ENCODE data around the gene TAS2R20.

TAS2R20 gene

DNA sequence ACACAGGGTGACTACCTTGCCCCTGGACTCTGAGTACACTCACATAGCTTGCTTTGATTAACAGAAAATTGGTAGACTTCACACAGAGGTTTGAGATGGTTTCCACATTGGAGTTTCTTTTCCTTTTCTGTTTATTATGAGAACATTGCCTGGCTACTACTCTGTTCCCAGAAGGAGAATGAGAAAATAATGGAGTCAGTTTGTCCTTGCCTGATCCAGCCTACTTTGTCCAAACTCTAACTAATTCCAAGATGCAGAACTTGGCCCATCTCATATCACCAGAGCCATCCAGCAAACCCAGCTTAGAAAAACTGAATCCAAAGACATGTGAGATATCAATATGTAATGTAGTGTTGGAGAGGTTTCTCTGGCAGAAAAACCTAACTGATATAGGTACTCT, 31.8 kb downstream of the TAS2R20 start:
- Histone ChIP-seq H3K4me2 (ENCODE audit: low read length, poor library complexity, severe bottlenecking) (no peak overlapping the region), H3K79me1 (replicated peaks; ENCODE audit: low read length, poor library complexity, severe bottlenecking) (peaks cover 8% of the 10 kb centered on the region), H2BK12ac (ENCODE audit: low read length in 2 of 2) (no peak overlapping the region), H3K9me3 (ENCODE audit: control insufficient read depth, low read length) (no peaks in the 10 kb centered on the region), H3K4me1 (ENCODE audit: control insufficient read depth, insufficient read depth, low read depth, low read length) (peaks cover 4% of the 10 kb centered on the region), H3K14ac (ENCODE audit: low read length in 2 of 2) (no peak overlapping the region), H2AK5ac (ENCODE audit: low read length, severe bottlenecking) (no peak overlapping the region), H2AFZ (ENCODE audit: low read depth, low read length) (no peak overlapping the region), H4K91ac (ENCODE audit: low read length) (no peak overlapping the region), H4K8ac (ENCODE audit: low read length) (no peak overlapping the region), H3K18ac (ENCODE audit: low read depth in 1 of 2, low read length in 2 of 2) (no peak overlapping the region), H3K23ac (ENCODE audit: low read length in 2 of 2) (no peak overlapping the region), H3K36me3 (ENCODE audit: control insufficient read depth in 1 of 2, insufficient read depth in 2 of 2, low read depth in 1 of 2, low read length in 2 of 2) (peaks cover 2 to 4% of the 10 kb centered on the region in 2 experiments), H3K27ac (ENCODE audit: low read length, poor library complexity, severe bottlenecking) (no peak overlapping the region), H3K27me3 (ENCODE audit: control insufficient read depth in 1 of 2, insufficient read depth in 1 of 2, low read length in 2 of 2) (no peaks in the 10 kb centered on the region), H2BK5ac (ENCODE audit: low read depth, low read length, poor library complexity, severe bottlenecking) (no peak overlapping the region), H2BK15ac (ENCODE audit: low read depth, poor library complexity, severe bottlenecking) (no peak overlapping the region), H3K4me3 (ENCODE audit: insufficient read depth in 1 of 2, low read depth in 1 of 2, low read length in 2 of 2) (no peak overlapping the region), H3K9ac (ENCODE audit: low read length) (no peak overlapping the region), H3K4ac (ENCODE audit: low read depth in 1 of 2, low read length in 2 of 2) (no peak overlapping the region), H2BK120ac (ENCODE audit: low read depth, low read length) (no peak overlapping the region)
- no peak for DNase-seq

DNA sequence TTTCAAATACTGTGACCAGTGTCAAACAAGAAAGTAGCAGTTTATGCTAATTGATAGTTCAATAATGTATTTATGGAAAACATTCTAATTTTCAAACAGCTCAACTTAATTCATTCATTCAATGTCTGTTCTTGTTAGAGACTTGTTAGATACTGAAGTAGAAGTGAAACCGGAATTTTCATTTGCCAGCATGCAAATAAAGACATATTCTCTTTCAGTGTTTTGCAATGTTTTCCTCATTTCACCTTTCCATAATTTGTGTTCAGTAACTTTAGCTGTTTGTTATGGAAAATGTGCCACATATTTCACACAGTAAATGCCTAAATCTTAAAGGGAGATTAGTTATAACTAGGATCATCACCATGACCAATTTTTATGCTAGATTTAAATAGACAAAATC, 32.6 kb downstream of the TAS2R20 start:
- Histone ChIP-seq H2BK5ac (ENCODE audit: low read depth, low read length, poor library complexity, severe bottlenecking) (no peak overlapping the region), H3K18ac (ENCODE audit: low read depth in 1 of 2, low read length in 2 of 2) (no peak overlapping the region), H2BK120ac (ENCODE audit: low read depth, low read length) (no peak overlapping the region), H3K27me3 (ENCODE audit: control insufficient read depth in 1 of 2, insufficient read depth in 1 of 2, low read length in 2 of 2) (no peaks in the 10 kb centered on the region), H3K4me1 (ENCODE audit: control insufficient read depth, insufficient read depth, low read depth, low read length) (peaks cover 4% of the 10 kb centered on the region), H3K79me1 (replicated peaks; ENCODE audit: low read length, poor library complexity, severe bottlenecking) (peaks cover 8% of the 10 kb centered on the region), H3K4ac (ENCODE audit: low read depth in 1 of 2, low read length in 2 of 2) (no peak overlapping the region), H4K8ac (ENCODE audit: low read length) (no peak overlapping the region), H3K27ac (ENCODE audit: low read length, poor library complexity, severe bottlenecking) (no peak overlapping the region), H2BK12ac (ENCODE audit: low read length in 2 of 2) (no peak overlapping the region), H3K4me3 (ENCODE audit: insufficient read depth in 1 of 2, low read depth in 1 of 2, low read length in 2 of 2) (no peak overlapping the region), H2AFZ (ENCODE audit: low read depth, low read length) (no peak overlapping the region), H3K14ac (ENCODE audit: low read length in 2 of 2) (no peak overlapping the region), H3K9ac (ENCODE audit: low read length) (no peak overlapping the region), H3K36me3 (ENCODE audit: control insufficient read depth in 1 of 2, insufficient read depth in 2 of 2, low read depth in 1 of 2, low read length in 2 of 2) (peaks cover 2 to 4% of the 10 kb centered on the region in 2 experiments), H3K4me2 (ENCODE audit: low read length, poor library complexity, severe bottlenecking) (no peak overlapping the region), H4K91ac (ENCODE audit: low read length) (no peak overlapping the region), H2BK15ac (ENCODE audit: low read depth, poor library complexity, severe bottlenecking) (no peak overlapping the region), H2AK5ac (ENCODE audit: low read length, severe bottlenecking) (no peak overlapping the region), H3K23ac (ENCODE audit: low read length in 2 of 2) (no peak overlapping the region), H3K9me3 (ENCODE audit: control insufficient read depth, low read length) (no peaks in the 10 kb centered on the region)
- DNase-seq = no peak
- WGBS = no CpG with 5 or more reads among the region's 1 CpG

DNA sequence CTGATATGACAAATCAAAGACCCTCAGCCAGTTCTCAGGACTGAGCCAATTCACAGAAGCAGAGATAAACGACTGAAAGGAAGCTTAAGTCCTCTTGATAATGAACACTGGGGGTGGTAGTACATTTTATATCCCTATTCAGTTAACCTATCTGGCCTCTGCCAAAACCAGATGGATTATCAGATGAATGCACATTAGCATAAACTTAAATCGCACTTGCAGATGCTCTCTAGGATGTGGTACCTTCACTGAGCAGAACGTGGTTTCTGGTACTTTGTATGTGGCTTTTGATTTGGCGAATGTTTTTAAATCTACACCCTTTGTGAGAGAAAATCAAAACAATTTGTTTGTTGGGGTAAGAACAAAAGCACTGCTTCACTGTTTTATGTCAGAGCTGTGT, 37.9 kb downstream of the TAS2R20 start:
- no peaks in the 10 kb centered on the region for H3K27me3 ChIP-seq (ENCODE audit: control insufficient read depth in 1 of 2, insufficient read depth in 1 of 2, low read length in 2 of 2)
- H3K9ac ChIP-seq (ENCODE audit: low read length) = no peak overlapping the region
- H3K79me1 ChIP-seq (replicated peaks; ENCODE audit: low read length, poor library complexity, severe bottlenecking) = peaks cover 4% of the 10 kb centered on the region
- H2BK5ac ChIP-seq (ENCODE audit: low read depth, low read length, poor library complexity, severe bottlenecking) = no peak overlapping the region
- H3K23ac ChIP-seq (ENCODE audit: low read length in 2 of 2) = no peak overlapping the region
- H3K27ac ChIP-seq (ENCODE audit: low read length, poor library complexity, severe bottlenecking) = no peak overlapping the region
- H3K18ac ChIP-seq (ENCODE audit: low read depth in 1 of 2, low read length in 2 of 2) = no peak overlapping the region
- peaks cover 0 to 2% of the 10 kb centered on the region in 2 experiments for H3K36me3 ChIP-seq (ENCODE audit: control insufficient read depth in 1 of 2, insufficient read depth in 2 of 2, low read depth in 1 of 2, low read length in 2 of 2)
- no peak overlapping the region for H2AFZ ChIP-seq (ENCODE audit: low read depth, low read length)
- H2AK5ac ChIP-seq (ENCODE audit: low read length, severe bottlenecking) = no peak overlapping the region
- H3K4me1 ChIP-seq (ENCODE audit: control insufficient read depth, insufficient read depth, low read depth, low read length) = no peaks in the 10 kb centered on the region
- no peak overlapping the region for H3K4ac ChIP-seq (ENCODE audit: low read depth in 1 of 2, low read length in 2 of 2)
- no peak overlapping the region for H2BK15ac ChIP-seq (ENCODE audit: low read depth, poor library complexity, severe bottlenecking)
- no peak overlapping the region for H3K4me2 ChIP-seq (ENCODE audit: low read length, poor library complexity, severe bottlenecking)
- H3K9me3 ChIP-seq (ENCODE audit: control insufficient read depth, low read length) = peaks cover 17% of the 10 kb centered on the region
- H3K4me3 ChIP-seq (ENCODE audit: insufficient read depth in 1 of 2, low read depth in 1 of 2, low read length in 2 of 2) = no peak overlapping the region
- H2BK12ac ChIP-seq (ENCODE audit: low read length in 2 of 2) = no peak overlapping the region
- H4K91ac ChIP-seq (ENCODE audit: low read length) = no peak overlapping the region
- no peak overlapping the region for H3K14ac ChIP-seq (ENCODE audit: low read length in 2 of 2)
- no peak overlapping the region for H4K8ac ChIP-seq (ENCODE audit: low read length)
- no peak for DNase-seq
- WGBS = 100% methylated on average over 3 of the region's 4 CpGs
- H2BK120ac ChIP-seq (ENCODE audit: low read depth, low read length) = no peak overlapping the region

DNA sequence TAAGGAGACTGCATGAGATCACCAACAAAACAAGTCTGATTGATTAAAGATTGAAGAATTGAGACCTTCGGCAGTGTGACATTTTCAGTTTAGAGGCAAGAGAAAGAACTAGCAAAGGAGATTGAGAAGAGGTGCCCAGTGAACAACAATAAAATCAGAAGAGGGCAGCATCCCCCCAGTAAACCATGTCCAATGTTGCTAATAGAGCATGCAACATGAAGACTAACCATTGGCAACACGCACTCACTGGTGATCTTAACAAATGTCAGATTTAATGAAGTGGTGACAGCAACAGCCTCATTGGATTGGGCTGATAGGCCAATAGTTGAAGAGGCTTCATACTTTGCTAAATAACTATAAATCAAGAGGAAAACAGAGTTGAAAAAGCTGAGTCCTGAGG, 38.3 kb downstream of the TAS2R20 start:
- WGBS = 94% methylated on average over 2 of the region's 2 CpGs
- no peak overlapping the region for H3K27ac ChIP-seq (ENCODE audit: low read length, poor library complexity, severe bottlenecking)
- H3K9me3 ChIP-seq (ENCODE audit: control insufficient read depth, low read length) = peaks cover 21% of the 10 kb centered on the region
- H3K36me3 ChIP-seq (ENCODE audit: control insufficient read depth in 1 of 2, insufficient read depth in 2 of 2, low read depth in 1 of 2, low read length in 2 of 2) = peaks cover 0 to 2% of the 10 kb centered on the region in 2 experiments
- H2BK15ac ChIP-seq (ENCODE audit: low read depth, poor library complexity, severe bottlenecking) = no peak overlapping the region
- H3K23ac ChIP-seq (ENCODE audit: low read length in 2 of 2) = no peak overlapping the region
- H2BK12ac ChIP-seq (ENCODE audit: low read length in 2 of 2) = no peak overlapping the region
- no peaks in the 10 kb centered on the region for H3K4me1 ChIP-seq (ENCODE audit: control insufficient read depth, insufficient read depth, low read depth, low read length)
- H2BK5ac ChIP-seq (ENCODE audit: low read depth, low read length, poor library complexity, severe bottlenecking) = no peak overlapping the region
- H3K4me2 ChIP-seq (ENCODE audit: low read length, poor library complexity, severe bottlenecking) = no peak overlapping the region
- H2AK5ac ChIP-seq (ENCODE audit: low read length, severe bottlenecking) = no peak overlapping the region
- H3K4ac ChIP-seq (ENCODE audit: low read depth in 1 of 2, low read length in 2 of 2) = no peak overlapping the region
- H3K14ac ChIP-seq (ENCODE audit: low read length in 2 of 2) = no peak overlapping the region
- H4K91ac ChIP-seq (ENCODE audit: low read length) = no peak overlapping the region
- no peak overlapping the region for H3K9ac ChIP-seq (ENCODE audit: low read length)
- no peak overlapping the region for H4K8ac ChIP-seq (ENCODE audit: low read length)
- H3K4me3 ChIP-seq (ENCODE audit: insufficient read depth in 1 of 2, low read depth in 1 of 2, low read length in 2 of 2) = no peak overlapping the region
- no peak overlapping the region for H3K18ac ChIP-seq (ENCODE audit: low read depth in 1 of 2, low read length in 2 of 2)
- peaks cover 4% of the 10 kb centered on the region for H3K79me1 ChIP-seq (replicated peaks; ENCODE audit: low read length, poor library complexity, severe bottlenecking)
- H2AFZ ChIP-seq (ENCODE audit: low read depth, low read length) = no peak overlapping the region
- no peak overlapping the region for H2BK120ac ChIP-seq (ENCODE audit: low read depth, low read length)
- DNase-seq = no peak
- H3K27me3 ChIP-seq (ENCODE audit: control insufficient read depth in 1 of 2, insufficient read depth in 1 of 2, low read length in 2 of 2) = no peaks in the 10 kb centered on the region

Measured in mesenchymal stem cell (in vitro differentiated cells and primary cell).